HEK293 (cell line): ENCODE measurements around the gene C17orf107.
A peak's percentile ranks its signal among the peaks of the same experiment; 100 is the strongest.

ENCODE experiments used
- CTCF ChIA-PET: fragments of 350-600 bp; formaldehyde crosslinking; extraction: SDS; loops from one replicate; lab custom pipeline; 2021; ENCODE audit warnings: antibody characterized with exemption; lab: Yijun Ruan, JAX
- POLR2A ChIA-PET: fragments of 300-600 bp; formaldehyde crosslinking; extraction: SDS; loops from one replicate; lab custom pipeline; 2020; ENCODE audit warnings: antibody characterized with exemption, inconsistent platforms; lab: Yijun Ruan, JAX
- H3K27ac ChIP-seq: fragments of 200-500 bp; sonication (Bioruptor generic); 2 replicates; pipeline ENCODE4 v1.5.1; 2014; ENCODE audit warnings: low read depth, low read length, control low read depth, inconsistent platforms; ENCODE audit errors: extremely low read depth
- H3K36me3 ChIP-seq, 2 experiments: fragments of 200-500 bp in 1 of 2; sonication (Bioruptor generic) in 1 of 2; 1 replicate in 1 of 2; 2 replicates in 1 of 2; pipeline ENCODE4 v1.5.1; 2014 to 2017; ENCODE audit warnings: inconsistent platforms in 2 of 2, low read length in 2 of 2; ENCODE audit not compliant: control insufficient read depth in 2 of 2, insufficient read depth in 1 of 2
- H3K4me1 ChIP-seq: fragments of 200-500 bp; sonication (Bioruptor generic); 2 replicates; pipeline ENCODE4 v1.5.1; 2014; ENCODE audit warnings: mild to moderate bottlenecking, low read length, inconsistent platforms; ENCODE audit not compliant: control insufficient read depth, insufficient read depth
- H3K4me3 ChIP-seq: 2 replicates; pipeline ENCODE4 v1.5.1; 2011; ENCODE audit warnings: low read depth, mild to moderate bottlenecking, control low read depth, low read length, moderate library complexity
- H3K9me3 ChIP-seq: fragments of 200-500 bp; sonication (Bioruptor generic); 2 replicates; pipeline ENCODE4 v1.5.1; 2014; ENCODE audit warnings: low read depth, low read length, inconsistent platforms; ENCODE audit not compliant: control insufficient read depth, insufficient read depth
- CTCF ChIP-seq: fragments of 450-650 bp; formaldehyde crosslinking; IDR thresholded peaks from 2 replicates; pipeline ENCODE4 v1.5.1; 2016; ENCODE audit warnings: missing biosample characterization, missing genetic modification characterization
- PATZ1 ChIP-seq: fragments of 450-650 bp; formaldehyde crosslinking; IDR thresholded peaks from 2 replicates; pipeline ENCODE4 v1.5.1; 2016; ENCODE audit warnings: missing biosample characterization, missing genetic modification characterization
- PRDM10 ChIP-seq: fragments of 450-650 bp; formaldehyde crosslinking; IDR thresholded peaks from 2 replicates; pipeline ENCODE4 v1.5.1; 2016; ENCODE audit warnings: missing biosample characterization, missing genetic modification characterization
- ZNF146 ChIP-seq: fragments of 450-650 bp; formaldehyde crosslinking; IDR thresholded peaks from 2 replicates; pipeline ENCODE4 v1.5.1; 2016; ENCODE audit warnings: missing biosample characterization, missing genetic modification characterization
- ZNF155 ChIP-seq: fragments of 450-650 bp; formaldehyde crosslinking; IDR thresholded peaks from 2 replicates; pipeline ENCODE4 v1.5.1; 2016; ENCODE audit warnings: missing biosample characterization, missing genetic modification characterization
- ZNF266 ChIP-seq: fragments of 450-650 bp; formaldehyde crosslinking; IDR thresholded peaks from 2 replicates; pipeline ENCODE4 v1.5.1; 2016; ENCODE audit warnings: missing biosample characterization, missing genetic modification characterization, low read depth
- ZNF335 ChIP-seq: fragments of 450-650 bp; formaldehyde crosslinking; conservative IDR thresholded peaks from 2 replicates; pipeline ENCODE4 v1.5.1; 2016; ENCODE audit warnings: missing biosample characterization, missing genetic modification characterization
- ZNF423 ChIP-seq: fragments of 450-650 bp; formaldehyde crosslinking; IDR thresholded peaks from 2 replicates; pipeline ENCODE4 v1.5.1; 2016; ENCODE audit warnings: missing biosample characterization, missing genetic modification characterization

The C17orf107 gene

GRCh38 chr17:4895657-4896331, 3.5 kb upstream of the C17orf107 start:
- Histone ChIP-seq H3K4me1 (no peaks in the 10 kb centered on the region), H3K9me3 (no peaks in the 10 kb centered on the region), H3K36me3 (peaks cover under 1 to 83% of the 10 kb centered on the region in 2 experiments; a peak in 2 of 3 replicates), H3K4me3 (no peak overlapping the region), H3K27ac (no peak overlapping the region)
- POLR2A ChIA-PET, result no interaction called here
- CTCF ChIA-PET, result interaction anchor here (1.1 to 1.5 kb wide), 2 partner anchors 92 to 163 kb away, joined by 3 to 5 read pairs; no protein-coding TSS in a partner anchor
- TF ChIP-seq CTCF (tag by site-specific recombination) (0 out of 2 replicates have a peak, but pooled peaks have one; percentile 14), ZNF423 (no peak)

GRCh38 chr17:4896332-4897197, 2.8 kb upstream of the C17orf107 start:
- no peaks in the 10 kb centered on the region for H3K9me3 ChIP-seq
- H3K4me3 ChIP-seq, result no peak overlapping the region
- no peaks in the 10 kb centered on the region for H3K4me1 ChIP-seq
- peak; percentile 31; the same call in 1 of the 2 replicates for TF ChIP-seq PATZ1 (tag by site-specific recombination)
- TF ChIP-seq PRDM10, result peak; percentile 62
- TF ChIP-seq ZNF146 (tag by site-specific recombination), result no peak
- no peak for TF ChIP-seq ZNF155 (tag by site-specific recombination)
- no peak for TF ChIP-seq ZNF335 (tag by site-specific recombination)
- TF ChIP-seq CTCF (tag by site-specific recombination), result 0 out of 2 replicates have a peak, but pooled peaks have one; percentile 9
- no peak for TF ChIP-seq ZNF266 (tag by site-specific recombination)
- peaks cover 0 to 79% of the 10 kb centered on the region in 2 experiments; a peak in 2 of 3 replicates for H3K36me3 ChIP-seq
- 0 out of 2 replicates have a peak overlapping the region, but pooled peaks have one; percentile 1 for H3K27ac ChIP-seq
- POLR2A ChIA-PET, result no interaction called here
- CTCF ChIA-PET, result interaction anchor here (0.7 to 1.5 kb wide), 3 partner anchors 164 to 330 kb away, joined by 3 to 5 read pairs (median 4); no protein-coding TSS in a partner anchor
